Kidney capillary endothelial cell (primary cell): ENCODE measurements around the gene ERBB4.

Experiments used
- DNase-seq: peaks from one replicate; pipeline ENCODE4 v3.0.0-alpha.2; 2018; ENCODE audit warnings: low spot score

The ERBB4 gene

DNA sequence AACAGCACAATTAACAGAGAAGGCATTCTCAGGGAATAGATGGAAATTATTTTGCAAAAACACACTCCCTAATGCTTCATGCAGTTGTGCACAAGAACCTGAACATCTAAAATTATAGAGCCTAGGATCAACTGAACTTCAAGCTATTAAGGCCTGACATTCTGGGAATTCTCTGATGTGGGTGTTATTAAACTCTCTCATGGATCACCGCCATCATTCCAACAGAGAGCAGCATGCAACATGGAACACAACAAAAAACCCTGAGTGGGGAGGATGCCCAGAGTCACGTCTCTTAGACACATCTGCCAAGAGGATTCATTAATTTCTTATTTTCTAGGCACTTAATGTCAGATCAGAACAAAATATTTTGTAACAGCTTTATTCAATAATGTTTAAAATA lies 543.8 kb downstream of the ERBB4 start:
- DNase-seq, result no peak

DNA sequence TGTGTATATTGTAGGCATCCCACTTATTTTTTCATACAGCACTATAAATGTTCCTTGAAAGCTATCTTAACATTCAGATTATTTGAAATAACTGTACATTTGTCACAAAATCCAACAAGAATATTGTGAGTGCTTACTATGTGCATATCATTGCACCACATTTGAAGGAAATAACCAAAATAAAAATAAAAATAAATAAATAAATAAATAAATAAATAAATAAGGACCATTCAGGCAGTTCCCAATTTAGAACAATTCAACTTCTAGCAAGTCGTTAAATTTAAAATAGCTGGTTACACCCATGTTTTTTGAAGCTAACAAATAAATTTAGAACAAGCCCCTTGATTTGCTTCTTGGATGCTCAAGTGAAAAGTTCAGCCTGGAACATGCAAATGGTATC lies 548.3 kb downstream of the ERBB4 start:
- no peak for DNase-seq

GRCh38 chr2:211986313-211986712 lies 552.3 kb downstream of the ERBB4 start:
- DNase-seq, result no peak

GRCh38 chr2:211985393-211985792 lies 553.2 kb downstream of the ERBB4 start:
- DNase-seq, result no peak

GRCh38 chr2:211982162-211982561 lies 556.4 kb downstream of the ERBB4 start:
- peak; percentile 26 for DNase-seq

- DNase-seq, result no peak
Measured at GRCh38 chr2:211981451-211981850, 557.2 kb downstream of the ERBB4 start.

GRCh38 chr2:211976076-211976475 lies 562.5 kb downstream of the ERBB4 start:
- no peak for DNase-seq

DNA sequence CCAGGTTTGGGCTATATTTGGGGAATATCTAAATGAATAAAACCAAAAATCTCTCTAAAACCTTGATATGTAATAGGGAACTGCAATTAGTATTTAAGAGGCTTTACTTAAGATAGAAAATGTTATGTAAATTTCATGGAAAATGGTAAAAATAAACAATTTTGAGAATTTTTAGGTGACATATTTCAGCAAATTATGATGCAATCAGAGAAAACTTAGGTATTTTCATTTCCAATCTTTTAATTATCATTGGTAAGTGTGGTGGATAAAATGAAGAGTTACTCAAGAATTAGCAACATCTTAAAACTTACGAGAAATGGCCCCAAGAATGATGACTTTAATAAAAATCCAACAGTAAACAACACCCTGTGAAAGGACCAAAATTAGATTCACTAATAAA lies 571.4 kb downstream of the ERBB4 start:
- DNase-seq, result no peak

DNA sequence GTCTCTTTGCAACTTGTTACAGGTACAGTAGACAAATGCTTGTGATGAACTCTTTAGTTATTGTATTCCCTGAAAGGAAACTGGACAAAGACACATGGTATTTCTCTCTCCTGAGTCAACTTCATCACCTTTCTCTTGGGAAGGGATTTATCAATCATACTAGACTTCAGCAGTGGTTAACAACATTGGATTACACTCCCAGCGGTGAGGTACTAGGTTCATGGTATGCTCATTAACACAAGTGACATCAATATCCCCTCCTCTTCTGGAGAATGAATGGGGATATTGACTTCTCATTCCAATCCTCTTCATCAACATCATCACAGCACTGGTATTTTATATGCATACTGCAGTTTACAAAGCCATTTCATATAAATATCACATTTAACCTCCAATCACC lies 574.6 kb downstream of the ERBB4 start:
- DNase-seq, result no peak

- no peak for DNase-seq
Measured at GRCh38 chr2:211957799-211958198, 580.8 kb downstream of the ERBB4 start.

DNA sequence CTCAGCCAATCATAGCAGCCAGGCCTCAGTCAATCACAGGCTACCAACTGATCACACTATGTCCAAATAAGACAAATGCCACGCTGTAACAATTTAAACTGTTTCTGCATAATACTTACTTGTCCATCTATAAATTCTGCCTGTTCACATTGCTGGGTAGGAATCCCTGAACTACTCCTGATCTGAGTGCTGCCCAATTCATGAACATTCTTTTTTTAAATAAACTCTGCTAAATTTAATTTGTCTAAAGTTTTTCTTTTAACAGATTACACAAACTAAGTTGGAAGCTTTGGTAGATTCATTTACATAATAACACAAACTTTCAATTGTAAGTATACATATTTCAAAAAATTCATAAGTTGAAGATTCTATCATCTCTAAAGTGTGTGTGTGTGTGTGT lies 583.0 kb downstream of the ERBB4 start:
- DNase-seq, result no peak

- DNase-seq, result no peak
Measured at GRCh38 chr2:211948932-211949331, 589.7 kb downstream of the ERBB4 start.

- no peak for DNase-seq
Measured at GRCh38 chr2:211946960-211947359, 591.6 kb downstream of the ERBB4 start.

DNA sequence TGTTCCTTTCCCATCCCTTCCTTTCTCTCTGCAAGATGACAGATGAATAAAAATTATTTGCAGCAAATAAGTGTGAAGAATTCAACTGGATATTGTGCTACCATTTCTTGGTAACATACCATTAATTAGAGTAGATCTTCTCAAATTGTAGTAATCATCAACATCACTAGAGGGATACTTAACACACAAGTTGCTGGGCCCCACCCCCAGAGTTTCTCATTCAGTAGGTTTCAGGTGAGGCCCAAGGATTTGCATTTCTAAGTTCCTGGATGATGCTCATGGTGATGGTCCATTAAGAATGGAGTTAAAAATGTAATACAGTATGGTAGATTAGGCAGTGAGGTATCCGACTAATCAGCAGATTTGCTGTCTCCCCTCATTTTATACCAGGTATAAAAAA lies 594.0 kb downstream of the ERBB4 start:
- DNase-seq, result no peak

DNA sequence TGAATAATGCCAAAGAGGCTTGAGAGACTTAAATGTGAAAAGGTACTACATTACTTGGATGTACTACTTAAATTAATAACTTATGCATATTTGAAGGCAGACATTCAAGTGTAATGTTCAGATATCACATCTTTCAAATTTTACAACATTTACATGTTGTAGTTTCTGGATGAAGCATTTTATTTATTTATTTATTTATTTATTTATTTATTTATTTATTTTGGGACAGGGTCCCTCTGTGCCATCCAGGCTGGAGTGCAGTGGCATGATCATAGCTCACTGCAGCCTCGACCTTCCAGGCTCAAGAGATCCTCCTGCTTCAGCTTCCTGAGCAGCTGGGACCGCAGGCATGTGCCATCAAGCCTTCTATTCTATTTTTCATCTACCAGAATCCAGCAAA lies 596.4 kb downstream of the ERBB4 start:
- no peak for DNase-seq

GRCh38 chr2:211941216-211941747 lies 597.3 kb downstream of the ERBB4 start:
- no peak for DNase-seq

DNA sequence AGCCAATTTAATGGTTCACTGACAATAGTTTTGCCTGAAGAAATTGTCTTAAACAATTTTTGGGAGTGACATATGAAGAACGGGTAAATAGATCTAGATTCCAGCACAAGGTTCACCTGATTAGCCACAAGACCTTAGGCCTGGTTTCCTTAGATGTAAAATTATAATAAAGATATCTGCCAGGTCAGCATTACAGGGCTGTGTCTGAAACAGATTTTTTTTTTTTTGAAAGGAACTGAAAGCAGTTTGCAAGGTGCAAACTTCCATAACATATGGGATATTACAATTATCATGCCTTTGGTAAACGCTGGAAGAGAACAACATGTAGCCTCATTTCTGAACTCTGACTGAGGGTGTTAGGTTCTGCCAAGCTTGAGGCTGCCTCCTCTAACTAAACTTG lies 599.4 kb downstream of the ERBB4 start:
- no peak for DNase-seq

- DNase-seq, result no peak
Measured at GRCh38 chr2:211934811-211935210, 603.8 kb downstream of the ERBB4 start.

DNA sequence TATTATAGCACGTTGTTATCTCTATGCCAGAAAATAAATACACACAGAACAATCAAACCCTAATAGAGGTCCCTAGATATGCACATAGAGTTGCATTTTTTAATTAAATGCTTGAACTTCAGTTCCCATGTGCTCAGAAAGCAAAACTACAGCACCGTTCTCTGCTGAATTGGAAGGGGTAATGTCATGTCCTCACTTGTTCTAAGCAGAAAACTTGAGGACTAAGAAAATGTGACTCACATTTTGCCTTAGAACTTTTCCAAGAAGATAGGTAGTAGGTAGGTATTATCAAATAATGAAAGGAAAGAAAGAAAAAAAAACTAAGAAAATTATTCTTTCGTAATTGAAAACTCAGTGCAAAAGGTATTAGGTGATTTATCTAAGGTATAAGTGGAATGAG lies 607.3 kb downstream of the ERBB4 start:
- no peak for DNase-seq

DNA sequence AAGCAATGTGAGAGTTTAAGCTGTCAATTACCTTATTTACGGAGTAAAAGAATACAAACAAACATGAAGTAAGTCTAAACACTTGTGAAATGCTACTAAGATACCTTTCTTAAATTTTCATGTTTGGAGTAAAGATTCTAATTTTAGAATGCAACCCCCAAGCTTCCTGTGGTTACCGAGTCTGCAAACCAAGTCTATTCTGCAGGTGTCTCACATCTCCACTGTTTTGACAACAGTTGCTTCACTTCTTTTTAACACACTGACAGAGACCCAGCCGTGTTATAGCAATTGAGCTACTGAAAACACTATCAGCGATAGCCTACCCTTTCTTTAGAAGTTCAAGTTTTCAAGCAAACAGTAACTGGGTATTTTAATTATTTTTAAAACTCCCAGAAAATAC lies 608.3 kb downstream of the ERBB4 start:
- DNase-seq, result no peak

GRCh38 chr2:211928201-211928600 lies 610.4 kb downstream of the ERBB4 start:
- DNase-seq, result no peak

DNA sequence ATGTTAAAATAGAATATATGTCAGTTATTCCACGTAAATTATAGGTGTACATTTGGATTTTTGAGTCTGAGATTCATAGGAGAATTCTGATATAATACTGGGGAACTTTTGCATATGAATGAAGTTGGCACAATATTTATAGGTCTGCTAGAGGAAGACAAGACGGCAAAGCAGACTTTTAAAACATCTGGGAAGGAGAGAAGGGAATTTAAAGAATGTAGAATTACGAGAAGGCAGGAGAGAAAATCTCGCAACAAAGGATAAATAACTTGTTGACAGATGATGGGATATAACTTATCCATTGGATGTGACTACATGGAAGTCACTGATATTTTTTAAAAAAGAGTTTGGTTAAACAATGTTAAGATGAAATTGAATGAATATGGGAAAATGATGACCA lies 615.6 kb downstream of the ERBB4 start:
- DNase-seq, result no peak

DNA sequence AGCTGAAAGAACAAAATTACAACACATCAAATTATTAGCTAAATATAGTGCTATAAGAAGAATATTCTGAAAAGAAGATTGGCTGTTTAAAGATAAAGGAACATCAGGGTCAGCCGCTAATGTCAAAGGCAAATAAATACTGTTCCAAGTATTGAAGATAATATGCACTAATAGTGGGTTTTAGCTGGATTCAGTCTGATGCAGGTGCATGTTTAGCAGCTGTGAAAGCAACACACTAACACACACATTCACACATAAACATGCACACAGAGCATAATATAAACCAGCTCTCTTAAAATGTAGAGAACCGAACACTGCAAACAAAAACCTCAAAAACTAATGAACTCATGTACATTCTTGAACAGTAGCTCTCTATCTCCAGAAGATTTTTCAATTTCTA lies 634.6 kb downstream of the ERBB4 start:
- no peak for DNase-seq

DNA sequence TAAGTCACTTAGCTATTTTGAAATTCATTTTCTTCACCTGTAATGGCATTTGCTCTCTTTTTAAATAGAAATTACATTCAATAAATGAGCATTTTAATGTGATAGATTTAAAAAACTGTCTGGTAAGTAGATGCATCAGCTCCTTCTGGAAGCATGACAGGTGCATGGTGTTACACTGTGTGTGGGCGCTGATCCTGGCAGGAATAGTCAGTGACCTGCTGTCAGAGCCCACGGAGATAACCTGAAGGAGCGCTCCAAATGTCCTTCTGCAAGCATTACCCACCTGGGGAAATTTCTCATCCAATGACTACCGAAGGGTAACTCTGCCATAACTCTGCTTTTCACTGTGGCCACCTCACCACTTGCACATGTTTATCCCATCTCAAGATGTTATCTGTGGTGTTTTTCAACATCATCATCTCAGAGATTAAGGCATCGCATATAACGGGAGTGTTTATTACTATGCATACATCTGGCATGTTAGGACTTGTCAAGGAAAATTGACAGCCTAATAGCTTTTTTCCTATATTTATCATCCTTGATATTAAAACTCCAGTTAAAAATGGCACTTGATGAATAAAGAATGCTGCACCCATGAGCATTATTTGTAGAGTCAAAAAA lies 637.3 kb downstream of the ERBB4 start:
- DNase-seq, result no peak

GRCh38 chr2:211900518-211900917 lies 638.1 kb downstream of the ERBB4 start:
- no peak for DNase-seq
